Mucosa of stomach (tissue), 1 donor: Measurements from ENCODE around the gene PLD1.

Experiments
- H3K27me3 ChIP-seq: one replicate; pipeline ENCODE4 v1.7.0; 2013; ENCODE audit warnings: mild to moderate bottlenecking, low read length; ENCODE audit not compliant: control insufficient read depth, insufficient read depth
- H3K36me3 ChIP-seq: one replicate; pipeline ENCODE4 v1.7.0; 2013; ENCODE audit warnings: low read length; ENCODE audit not compliant: control insufficient read depth, insufficient read depth
- H3K4me1 ChIP-seq: one replicate; pipeline ENCODE4 v1.7.0; 2013; ENCODE audit warnings: mild to moderate bottlenecking, low read length; ENCODE audit not compliant: control insufficient read depth, insufficient read depth
- H3K4me3 ChIP-seq: one replicate; pipeline ENCODE4 v1.7.0; 2013; ENCODE audit warnings: low read length
- H3K9ac ChIP-seq: one replicate; pipeline ENCODE4 v1.7.0; 2013; ENCODE audit warnings: mild to moderate bottlenecking, low read length, moderate library complexity
- H3K9me3 ChIP-seq: one replicate; pipeline ENCODE4 v1.7.0; 2013; ENCODE audit warnings: mild to moderate bottlenecking, low read length, moderate library complexity; ENCODE audit not compliant: control insufficient read depth
- donor health status: Pancreatic carcinoma.

The PLD1 gene

GRCh38 chr3:171620825-171621434, 189.4 kb downstream of the PLD1 start:
- Histone ChIP-seq H3K27me3 (no peaks in the 10 kb centered on the region), H3K4me1 (no peaks in the 10 kb centered on the region), H3K9me3 (no peaks in the 10 kb centered on the region), H3K4me3 (no peak overlapping the region), H3K9ac (no peak overlapping the region), H3K36me3 (no peaks in the 10 kb centered on the region)

- no peak overlapping the region for H3K9ac ChIP-seq
- H3K4me1 ChIP-seq: no peaks in the 10 kb centered on the region
- H3K9me3 ChIP-seq: no peaks in the 10 kb centered on the region
- no peak overlapping the region for H3K4me3 ChIP-seq
- no peaks in the 10 kb centered on the region for H3K36me3 ChIP-seq
- no peaks in the 10 kb centered on the region for H3K27me3 ChIP-seq
Measured at GRCh38 chr3:171616798-171617197, 193.5 kb downstream of the PLD1 start.

- no peak overlapping the region for H3K9ac ChIP-seq
- H3K36me3 ChIP-seq: peaks cover 4% of the 10 kb centered on the region
- H3K4me1 ChIP-seq: no peaks in the 10 kb centered on the region
- no peaks in the 10 kb centered on the region for H3K9me3 ChIP-seq
- H3K4me3 ChIP-seq: no peak overlapping the region
- no peaks in the 10 kb centered on the region for H3K27me3 ChIP-seq
Measured at GRCh38 chr3:171615686-171616085, 194.6 kb downstream of the PLD1 start.

- Histone ChIP-seq H3K4me1 (no peaks in the 10 kb centered on the region), H3K4me3 (no peak overlapping the region), H3K36me3 (peaks cover 5% of the 10 kb centered on the region), H3K9me3 (no peaks in the 10 kb centered on the region), H3K9ac (no peak overlapping the region), H3K27me3 (no peaks in the 10 kb centered on the region)
Measured at GRCh38 chr3:171615281-171615680, 195.0 kb downstream of the PLD1 start.

GRCh38 chr3:171614318-171614921, 195.9 kb downstream of the PLD1 start:
- Histone ChIP-seq H3K4me1 (no peaks in the 10 kb centered on the region), H3K9me3 (no peaks in the 10 kb centered on the region), H3K36me3 (peaks cover 5% of the 10 kb centered on the region), H3K4me3 (no peak overlapping the region), H3K27me3 (no peaks in the 10 kb centered on the region), H3K9ac (no peak overlapping the region)

- H3K9ac ChIP-seq: no peak overlapping the region
- no peaks in the 10 kb centered on the region for H3K9me3 ChIP-seq
- no peaks in the 10 kb centered on the region for H3K4me1 ChIP-seq
- H3K36me3 ChIP-seq: peaks cover 11% of the 10 kb centered on the region
- H3K4me3 ChIP-seq: no peak overlapping the region
- H3K27me3 ChIP-seq: no peaks in the 10 kb centered on the region
Measured at GRCh38 chr3:171607452-171607851, 202.8 kb downstream of the PLD1 start.

GRCh38 chr3:171606151-171606751, 204.0 kb downstream of the PLD1 start:
- no peak overlapping the region for H3K4me3 ChIP-seq
- H3K27me3 ChIP-seq: no peaks in the 10 kb centered on the region
- H3K36me3 ChIP-seq: peaks cover 11% of the 10 kb centered on the region
- no peaks in the 10 kb centered on the region for H3K9me3 ChIP-seq
- no peaks in the 10 kb centered on the region for H3K4me1 ChIP-seq
- H3K9ac ChIP-seq: no peak overlapping the region

GRCh38 chr3:171604370-171604769, 205.9 kb downstream of the PLD1 start:
- H3K9ac ChIP-seq: no peak overlapping the region
- no peaks in the 10 kb centered on the region for H3K4me1 ChIP-seq
- no peaks in the 10 kb centered on the region for H3K27me3 ChIP-seq
- no peaks in the 10 kb centered on the region for H3K9me3 ChIP-seq
- peaks cover 6% of the 10 kb centered on the region for H3K36me3 ChIP-seq
- H3K4me3 ChIP-seq: no peak overlapping the region

GRCh38 chr3:171602072-171602471, 208.2 kb downstream of the PLD1 start:
- H3K4me1 ChIP-seq: no peaks in the 10 kb centered on the region
- no peaks in the 10 kb centered on the region for H3K9me3 ChIP-seq
- no peak overlapping the region for H3K9ac ChIP-seq
- H3K36me3 ChIP-seq: peaks cover 6% of the 10 kb centered on the region
- H3K27me3 ChIP-seq: no peaks in the 10 kb centered on the region
- H3K4me3 ChIP-seq: no peak overlapping the region

- Histone ChIP-seq H3K36me3 (no peaks in the 10 kb centered on the region), H3K9me3 (no peaks in the 10 kb centered on the region), H3K4me3 (no peak overlapping the region), H3K4me1 (no peaks in the 10 kb centered on the region), H3K9ac (no peak overlapping the region), H3K27me3 (no peaks in the 10 kb centered on the region)
Measured at GRCh38 chr3:171600030-171600429, 210.3 kb downstream of the PLD1 start.

GRCh38 chr3:171598990-171599389, 211.3 kb downstream of the PLD1 start:
- H3K9me3 ChIP-seq: no peaks in the 10 kb centered on the region
- H3K4me1 ChIP-seq: no peaks in the 10 kb centered on the region
- H3K27me3 ChIP-seq: no peaks in the 10 kb centered on the region
- H3K36me3 ChIP-seq: no peaks in the 10 kb centered on the region
- no peak overlapping the region for H3K4me3 ChIP-seq
- H3K9ac ChIP-seq: no peak overlapping the region

- no peaks in the 10 kb centered on the region for H3K4me1 ChIP-seq
- H3K27me3 ChIP-seq: no peaks in the 10 kb centered on the region
- no peak overlapping the region for H3K4me3 ChIP-seq
- no peaks in the 10 kb centered on the region for H3K9me3 ChIP-seq
- H3K9ac ChIP-seq: no peak overlapping the region
- no peaks in the 10 kb centered on the region for H3K36me3 ChIP-seq
Measured at GRCh38 chr3:171592786-171593185, 217.5 kb downstream of the PLD1 start.
